HepG2 (cell line): ENCODE data around the gene COMMD4. TPM values are rescaled to one million over a fixed set of nuclear protein-coding genes. Genes with fewer than 3 reads are reported as not detected.
A peak's percentile ranks its signal among the peaks of the same experiment; 100 is the strongest.

Experiments used
- ATAC-seq: fragments of 200-7000 bp; cut with Tn5 transposase; 3 replicates; pipeline ENCODE4 v1.9.1; 2020; ENCODE audit warnings: mild to moderate bottlenecking, moderate library complexity
- BruUV-seq: library from RNA; stranded (reverse); fragments of 400-500 nt; replicated peaks from 2 replicates; lab custom pipeline; 2021; lab: Mats Ljungman, UMichigan
- CTCF ChIA-PET: fragments of 300-600 bp; formaldehyde crosslinking; extraction: SDS; loops from one replicate; lab custom pipeline; 2021; ENCODE audit warnings: low total read pairs, inconsistent platforms, low intra/inter-chr PET ratio; lab: Yijun Ruan, JAX
- POLR2A ChIA-PET: fragments of 350-600 bp; sonication (Branson Sonifier 250); formaldehyde crosslinking; loops from one replicate; lab custom pipeline; 2020; ENCODE audit warnings: antibody characterized with exemption, inconsistent platforms; lab: Yijun Ruan, JAX
- DNase-seq: peaks from one replicate; pipeline ENCODE4 v3.0.0-alpha.2; 2015; ENCODE audit warnings: low spot score
- FAIRE-seq: peaks from 3 replicates; lab custom pipeline; 2011; peaks lifted over from hg19 to GRCh38; lab: Jason Lieb, UNC
- H2AFZ ChIP-seq: one replicate; pipeline ENCODE4 v1.6.1; 2011; ENCODE audit warnings: low read length, inconsistent platforms
- H3K27ac ChIP-seq: fragments of 300-600 bp; 3 replicates; pipeline ENCODE4 v1.8.0; 2011; ENCODE audit warnings: mixed run types, mild to moderate bottlenecking, mixed read lengths, low read length, inconsistent platforms; ENCODE audit not compliant: insufficient read depth; ENCODE audit errors: extremely low read length
- H3K27me3 ChIP-seq, 2 experiments: fragments of 200-600 bp in 1 of 2; 2 replicates in 1 of 2; 3 replicates in 1 of 2; pipeline versions ENCODE4 v1.6.0 to v1.8.0; 2011; ENCODE audit warnings: low read length in 2 of 2, mild to moderate bottlenecking in 2 of 2, moderate library complexity in 2 of 2, inconsistent platforms in 1 of 2; ENCODE audit not compliant: insufficient read depth in 2 of 2, control insufficient read depth in 1 of 2
- H3K36me3 ChIP-seq, 2 experiments: fragments of 200-600 bp in 1 of 2; replicated peaks in 1 of 2; 2 replicates in 1 of 2; 3 replicates in 1 of 2; pipeline versions ENCODE4 v1.5.1 to v1.8.0; 2011; ENCODE audit warnings: low read length in 2 of 2, inconsistent platforms in 1 of 2; ENCODE audit not compliant: insufficient read depth in 2 of 2, control insufficient read depth in 1 of 2
- H3K4me1 ChIP-seq: 2 replicates; pipeline ENCODE4 v1.5.1; 2012; ENCODE audit warnings: low read length, inconsistent platforms; ENCODE audit not compliant: insufficient read depth
- H3K4me2 ChIP-seq: 2 replicates; pipeline ENCODE4 v1.6.0; 2011; ENCODE audit warnings: low read depth, low read length, inconsistent platforms
- H3K4me3 ChIP-seq, 3 experiments: fragments of 200-600 bp in 1 of 3; sonication (generic), shearing (Covaris generic) in 1 of 3; replicated peaks in 1 of 3; 2 replicates each; pipeline ENCODE4 v1.5.1; 2011 to 2016; ENCODE audit warnings: low read length in 3 of 3, inconsistent platforms in 2 of 3, low read depth in 2 of 3, mild to moderate bottlenecking in 2 of 3, control low read depth in 1 of 3, mixed read lengths in 1 of 3; ENCODE audit not compliant: insufficient read depth in 1 of 3
- H3K79me2 ChIP-seq: one replicate; pipeline ENCODE4 v1.6.1; 2011; ENCODE audit warnings: low read length, inconsistent platforms; ENCODE audit not compliant: insufficient read depth
- H3K9ac ChIP-seq: 2 replicates; pipeline ENCODE4 v1.6.0; 2011; ENCODE audit warnings: mild to moderate bottlenecking, low read depth, low read length, inconsistent platforms; ENCODE audit not compliant: insufficient read depth
- H3K9me3 ChIP-seq: 2 replicates; pipeline ENCODE4 v1.5.1; 2012; ENCODE audit warnings: mild to moderate bottlenecking, low read length
- H4K20me1 ChIP-seq: 2 replicates; pipeline ENCODE4 v1.6.0; 2011; ENCODE audit warnings: inconsistent platforms, mild to moderate bottlenecking, low read length, moderate library complexity; ENCODE audit not compliant: insufficient read depth
- CEBPB ChIP-seq: IDR thresholded peaks from 2 replicates; pipeline ENCODE4 v1.6.1; 2011; ENCODE audit warnings: low read depth, low read length, improper control_type of control experiment, borderline replicate concordance
- CEBPG ChIP-seq: IDR thresholded peaks from 2 replicates; pipeline ENCODE4 v1.6.1; 2016
- FLYWCH1 ChIP-seq: sonication (generic); formaldehyde crosslinking; IDR thresholded peaks from 2 replicates; pipeline ENCODE4 v1.8.1; 2023; ENCODE audit warnings: mild to moderate bottlenecking, missing genetic modification reagents
- MNT ChIP-seq: fragments of 450-650 bp; IDR thresholded peaks from 2 replicates; pipeline ENCODE4 v1.6.1; 2016
- ZBTB21 ChIP-seq: sonication (generic); formaldehyde crosslinking; IDR thresholded peaks from 2 replicates; pipeline ENCODE4 v1.4.0; 2020; ENCODE audit warnings: missing genetic modification reagents
- ZBTB42 ChIP-seq: sonication (generic); formaldehyde crosslinking; IDR thresholded peaks from 2 replicates; pipeline ENCODE4 v1.5.0; 2020; ENCODE audit warnings: mild to moderate bottlenecking, missing genetic modification reagents
- ZFP1 ChIP-seq: IDR thresholded peaks from 2 replicates; pipeline ENCODE4 v1.6.1; 2016
- ZFP82 ChIP-seq: sonication (generic); formaldehyde crosslinking; IDR thresholded peaks from 2 replicates; pipeline ENCODE4 v1.5.1; 2020; ENCODE audit warnings: mild to moderate bottlenecking, missing genetic modification reagents, borderline replicate concordance
- ZSCAN25 ChIP-seq: sonication (generic); formaldehyde crosslinking; IDR thresholded peaks from 2 replicates; pipeline ENCODE4 v1.8.0; 2022; ENCODE audit warnings: mild to moderate bottlenecking, missing genetic modification reagents
- WGBS: methylation state at CpG from one replicate; pipeline ENCODE4 v1.1.6; 2017; ENCODE audit warnings: low lambda C conversion rate; 5-methylcytosine and 5-hydroxymethylcytosine counted together
- in situ Hi-C: cut with HindIII; loops from 2 replicates; pipeline ENCODE4 v1.10.0; 2017; ENCODE audit warnings: low pct_unique_long_range_greater_than_20kb; ENCODE audit not compliant: extremely low pct_ligation_motif_present
- intact Hi-C: fragments of 100-400 bp; cut with micrococcal nuclease; formaldehyde crosslinking; loops from one replicate; pipeline ENCODE4 v1.10.0; 2022; ENCODE audit not compliant: unreplicated experiment
- polyA plus RNA-seq, 8 experiments: library from polyadenylated mRNA; depleted of rRNA in 3 of 8; stranded (reverse) in 7 of 8; unstranded in 1 of 8; fragments of >200 nt; fragmentation: Illumina TruSeq in 4 of 8; extraction: Trizol in 4 of 8; gene quantifications; 2 replicates each; pipeline versions ENCODE4 v1.2.1 to v1.2.3, GENCODE V29; 2011 to 2016; ENCODE audit warnings: low read depth in 4 of 8, missing spikeins in 1 of 8, mixed read lengths in 1 of 8; ENCODE audit not compliant: insufficient read depth in 1 of 8
- total RNA-seq, 5 experiments: library from RNA; depleted of rRNA; stranded (reverse); fragments of >200 nt; fragmentation: Illumina TruSeq; extraction: Trizol; gene quantifications; 2 replicates each; pipeline ENCODE4 v1.2.3, GENCODE V29; 2016; ENCODE audit warnings: low read depth in 1 of 5

The COMMD4 gene
- total and polyA plus RNA-seq, 2 of the 13 experiments (the other 11 are each of a cell fraction or from before 2014, with no cell fraction given) = 45.8 to 89.9 TPM

GRCh38 chr15:75325922-75326321 lies 9.9 kb upstream of the COMMD4 start:
- ATAC-seq = no peak
- H3K9ac ChIP-seq = no peak overlapping the region
- H3K36me3 ChIP-seq = no peaks in the 10 kb centered on the region
- no peak overlapping the region for H3K4me3 ChIP-seq
- in situ Hi-C loops = no loop called here
- 42% methylated on average over 4 of the region's 4 CpGs for WGBS
- intact Hi-C loops = no loop called here
- no peak for TF ChIP-seq ZSCAN25
- no peak for TF ChIP-seq ZBTB21 (CRISPR knock-in tag)
- no peak for TF ChIP-seq ZFP1 (CRISPR knock-in tag)
- TF ChIP-seq ZBTB42 (CRISPR knock-in tag) = no peak
- TF ChIP-seq CEBPG (CRISPR knock-in tag) = 0 out of 2 replicates have a peak, but pooled peaks have one; percentile 15
- TF ChIP-seq CEBPB = peak; percentile 15; the same call in 1 of the 2 replicates
- no peak for TF ChIP-seq FLYWCH1 (CRISPR knock-in tag)
- TF ChIP-seq, all 625 proteins: peak for 2
- Histone ChIP-seq H3K9me3 (no peaks in the 10 kb centered on the region), H3K27ac (no peak overlapping the region), H3K4me1 (peaks cover 23% of the 10 kb centered on the region), H4K20me1 (no peaks in the 10 kb centered on the region), H2AFZ (no peak overlapping the region), H3K4me2 (no peak overlapping the region), H3K79me2 (no peaks in the 10 kb centered on the region), H3K27me3 (peaks cover 0 to 6% of the 10 kb centered on the region in 2 experiments; a peak in 2 of 5 replicates)
- no TSS peak for BruUV-seq
- DNase-seq = no peak
- FAIRE-seq = no peak
- POLR2A ChIA-PET = no interaction called here
- CTCF ChIA-PET = no interaction called here

- Histone ChIP-seq H3K4me3 (no peak overlapping the region), H3K36me3 (no peaks in the 10 kb centered on the region), H4K20me1 (no peaks in the 10 kb centered on the region), H3K9me3 (no peaks in the 10 kb centered on the region), H3K4me2 (no peak overlapping the region), H3K27ac (no peak overlapping the region), H3K27me3 (peaks cover 0 to 4% of the 10 kb centered on the region in 2 experiments; a peak in 2 of 5 replicates), H3K79me2 (no peaks in the 10 kb centered on the region), H2AFZ (no peak overlapping the region), H3K9ac (no peak overlapping the region), H3K4me1 (peaks cover 23% of the 10 kb centered on the region)
- 53% methylated on average over 4 of the region's 4 CpGs for WGBS
- POLR2A ChIA-PET = no interaction called here
- FAIRE-seq (no peak), ATAC-seq (no peak), DNase-seq (no peak)
- no TSS peak for BruUV-seq
- CTCF ChIA-PET = no interaction called here
- TF ChIP-seq ZFP82 = no peak
- peak; percentile 71 for TF ChIP-seq MNT
- in situ Hi-C loops = no loop called here
- intact Hi-C loops = no loop called here
Observed at GRCh38 chr15:75327005-75327404, 8.9 kb upstream of the COMMD4 start.
